ENCODE measurements around the gene CACNG6.
A peak's percentile ranks its signal among the peaks of the same experiment; 100 is the strongest.

DNA sequence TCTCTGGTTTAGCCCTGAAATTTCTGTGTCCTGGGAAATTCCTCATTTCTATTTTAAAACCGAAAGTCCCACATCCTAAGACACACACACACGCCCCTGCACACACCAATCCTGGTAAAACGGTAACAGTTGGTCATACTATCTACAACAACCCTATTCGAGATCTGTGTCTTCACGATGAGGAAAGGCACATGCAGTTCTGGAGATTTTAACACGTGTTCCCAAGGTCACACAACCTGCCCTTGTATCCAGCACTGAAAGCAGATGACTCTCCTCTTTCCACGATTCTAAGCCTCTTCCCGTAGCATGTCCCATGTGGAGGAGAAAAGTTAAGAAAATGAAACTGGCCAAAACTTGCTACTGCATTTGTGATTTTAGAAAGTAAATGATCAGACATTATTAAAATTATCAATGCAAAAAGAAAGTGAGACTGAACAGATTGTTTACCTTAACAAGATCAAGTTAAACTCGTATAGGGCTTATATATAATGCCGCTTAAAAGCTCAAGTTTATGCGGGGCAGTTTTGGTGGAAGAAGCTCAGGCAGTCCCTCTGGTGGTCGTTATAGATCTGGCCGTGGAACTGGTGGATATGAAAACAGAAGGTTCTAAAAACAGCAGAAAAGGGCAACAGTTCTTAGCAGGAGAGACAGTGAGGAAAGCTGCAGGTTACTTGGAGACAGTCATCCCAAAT lies 39.6 kb downstream of the CACNG6 start:
- TF ChIP-seq CTCF (conservative IDR thresholded peaks at IDR 0.05; ENCODE audit: low read length) (peak; percentile 70), EZH2phosphoT487 (IDR thresholded peaks at IDR 0.05; ENCODE audit: borderline replicate concordance, low read depth, low read length) (no peak)
